Endothelial cell of umbilical vein (primary cell): ENCODE data around the gene CYTH1. TPM values are rescaled to one million over a fixed set of nuclear protein-coding genes. Genes with fewer than 3 reads are reported as not detected.

Experiments
- BruUV-seq: library from RNA; stranded (reverse); fragments of 400-500 nt; replicated peaks from 2 replicates; lab custom pipeline; 2021; lab: Mats Ljungman, UMichigan
- CTCF ChIA-PET: fragments of 300-600, 350-600 bp; sonication (Branson Sonifier 250); formaldehyde crosslinking; loops from one replicate; lab custom pipeline; 2021; ENCODE audit warnings: antibody characterized with exemption, inconsistent platforms; lab: Charles Lee
- POLR2A ChIA-PET: fragments of 300-600, 350-600 bp; sonication (Branson Sonifier 250); formaldehyde crosslinking; loops from one replicate; lab custom pipeline; 2021; ENCODE audit warnings: antibody characterized with exemption, inconsistent platforms; lab: Charles Lee
- DNase-seq: peaks from one replicate; pipeline ENCODE4 v3.0.0-alpha.2; 2011; ENCODE audit warnings: low read depth, low spot score
- FAIRE-seq: peaks from 2 replicates; lab custom pipeline; 2011; peaks lifted over from hg19 to GRCh38; lab: Jason Lieb, UNC
- H2AFZ ChIP-seq: 2 replicates; pipeline ENCODE4 v1.6.0; 2012; ENCODE audit warnings: low read depth, low read length, control low read depth, inconsistent platforms
- H3K27ac ChIP-seq: 2 replicates; pipeline ENCODE4 v1.5.1; 2011; ENCODE audit warnings: low read depth, mild to moderate bottlenecking, control low read depth, low read length, moderate library complexity; ENCODE audit not compliant: insufficient read depth
- H3K27me3 ChIP-seq, 2 experiments: 2 replicates each; pipeline versions ENCODE4 v1.6.0 to v1.6.1; 2011; ENCODE audit warnings: low read length in 2 of 2, mixed read lengths in 1 of 2; ENCODE audit not compliant: control insufficient read depth in 2 of 2, insufficient read depth in 2 of 2
- H3K36me3 ChIP-seq, 2 experiments: 2 replicates in 1 of 2; 3 replicates in 1 of 2; pipeline ENCODE4 v1.5.1; 2011; ENCODE audit warnings: low read length in 2 of 2, mild to moderate bottlenecking in 1 of 2, moderate library complexity in 1 of 2; ENCODE audit not compliant: control insufficient read depth in 2 of 2, insufficient read depth in 2 of 2; ENCODE audit errors: extremely low read depth in 1 of 2
- H3K4me1 ChIP-seq: 3 replicates; pipeline ENCODE4 v1.5.1; 2011; ENCODE audit warnings: mild to moderate bottlenecking, low read length; ENCODE audit not compliant: control insufficient read depth, insufficient read depth; ENCODE audit errors: extremely low read depth
- H3K4me2 ChIP-seq: 2 replicates; pipeline ENCODE4 v1.6.1; 2011; ENCODE audit warnings: low read length, control low read depth, mixed read lengths; ENCODE audit not compliant: insufficient read depth
- H3K4me3 ChIP-seq, 3 experiments: fragments of 200-600 bp in 1 of 3; sonication (generic), shearing (Covaris generic) in 1 of 3; replicated peaks in 1 of 3; 2 replicates each; pipeline ENCODE4 v1.5.1; 2011 to 2016; ENCODE audit warnings: control low read depth in 3 of 3, low read length in 3 of 3, mild to moderate bottlenecking in 2 of 3, inconsistent platforms in 1 of 3, low read depth in 1 of 3, moderate library complexity in 1 of 3; ENCODE audit not compliant: insufficient read depth in 1 of 3
- H3K79me2 ChIP-seq: 2 replicates; pipeline ENCODE4 v1.6.0; 2012; ENCODE audit warnings: low read length, inconsistent platforms; ENCODE audit not compliant: control insufficient read depth, insufficient read depth
- H3K9ac ChIP-seq: replicated peaks from 2 replicates; pipeline ENCODE3; 2011; ENCODE audit warnings: low read length, control low read depth; ENCODE audit not compliant: insufficient read depth; ENCODE audit errors: extremely low read depth
- H3K9me1 ChIP-seq: replicated peaks from 3 replicates; pipeline ENCODE4 v1.6.0; 2011; ENCODE audit warnings: mild to moderate bottlenecking, low read length; ENCODE audit not compliant: control insufficient read depth, insufficient read depth; ENCODE audit errors: extremely low read depth
- H3K9me3 ChIP-seq: replicated peaks from 2 replicates; pipeline ENCODE4 v1.5.1; 2012; ENCODE audit warnings: low read length, inconsistent platforms; ENCODE audit not compliant: control insufficient read depth, insufficient read depth
- H4K20me1 ChIP-seq: replicated peaks from 2 replicates; pipeline ENCODE3; 2011; ENCODE audit warnings: mild to moderate bottlenecking, low read length; ENCODE audit not compliant: control insufficient read depth, insufficient read depth; ENCODE audit errors: extremely low read depth
- EZH2 ChIP-seq: IDR thresholded peaks from 2 replicates; pipeline ENCODE4 v1.6.1; 2012; ENCODE audit warnings: borderline replicate concordance, low read depth, mild to moderate bottlenecking, moderate library complexity, low read length, inconsistent platforms; ENCODE audit not compliant: severe bottlenecking
- FOS ChIP-seq: IDR thresholded peaks from 2 replicates; pipeline ENCODE4 v1.6.1; 2011; ENCODE audit warnings: mild to moderate bottlenecking, low read length, moderate library complexity, borderline replicate concordance; ENCODE audit not compliant: insufficient read depth
- GATA2 ChIP-seq: IDR thresholded peaks from 2 replicates; pipeline ENCODE4 v1.7.0; 2011; ENCODE audit warnings: low read depth, mild to moderate bottlenecking, moderate library complexity, mixed read lengths, low read length; ENCODE audit not compliant: insufficient read length, insufficient read depth
- MYC ChIP-seq: IDR thresholded peaks from one replicate; pipeline ENCODE4 v1.6.1; 2011; ENCODE audit warnings: mild to moderate bottlenecking, low read depth, low read length
- POLR2A ChIP-seq: IDR thresholded peaks from 2 replicates; pipeline ENCODE4 v1.6.1; 2012; ENCODE audit warnings: low read depth, mild to moderate bottlenecking, control low read depth, low read length
- dilution Hi-C: fragments of 300-500 bp; cut with MboI; formaldehyde crosslinking; loops from one replicate; pipeline ENCODE4 v1.15.0; 2019; ENCODE audit warnings: low sequenced_read_pairs; ENCODE audit not compliant: extremely low pct_ligation_motif_present
- intact Hi-C: fragments of 100-400 bp; cut with micrococcal nuclease; formaldehyde crosslinking; loops from one replicate; pipeline ENCODE4 v1.10.0; 2022
- polyA plus RNA-seq, 4 experiments: library from polyadenylated mRNA; depleted of rRNA in 3 of 4; stranded (reverse) in 3 of 4; unstranded in 1 of 4; fragments of >200 nt; gene quantifications; 2 replicates each; pipeline versions ENCODE4 v1.2.1 to v1.2.3, GENCODE V29; 2011 to 2012; ENCODE audit warnings: missing spikeins in 1 of 4
- total RNA-seq: library from RNA; stranded (reverse); gene quantifications from 2 replicates; pipeline ENCODE4 v1.2.3, GENCODE V29; 2021
- TF ChIP-seq, protein P1 (sequence below): IDR thresholded peaks from 2 replicates; pipeline ENCODE4 v1.6.1; 2011; ENCODE audit not compliant: insufficient read depth, insufficient read length

The CYTH1 gene
- total and polyA plus RNA-seq, 2 donors (not counting 3 experiments of a cell fraction or from before 2014, with no cell fraction given): 35.9 to 49.9 TPM

DNA sequence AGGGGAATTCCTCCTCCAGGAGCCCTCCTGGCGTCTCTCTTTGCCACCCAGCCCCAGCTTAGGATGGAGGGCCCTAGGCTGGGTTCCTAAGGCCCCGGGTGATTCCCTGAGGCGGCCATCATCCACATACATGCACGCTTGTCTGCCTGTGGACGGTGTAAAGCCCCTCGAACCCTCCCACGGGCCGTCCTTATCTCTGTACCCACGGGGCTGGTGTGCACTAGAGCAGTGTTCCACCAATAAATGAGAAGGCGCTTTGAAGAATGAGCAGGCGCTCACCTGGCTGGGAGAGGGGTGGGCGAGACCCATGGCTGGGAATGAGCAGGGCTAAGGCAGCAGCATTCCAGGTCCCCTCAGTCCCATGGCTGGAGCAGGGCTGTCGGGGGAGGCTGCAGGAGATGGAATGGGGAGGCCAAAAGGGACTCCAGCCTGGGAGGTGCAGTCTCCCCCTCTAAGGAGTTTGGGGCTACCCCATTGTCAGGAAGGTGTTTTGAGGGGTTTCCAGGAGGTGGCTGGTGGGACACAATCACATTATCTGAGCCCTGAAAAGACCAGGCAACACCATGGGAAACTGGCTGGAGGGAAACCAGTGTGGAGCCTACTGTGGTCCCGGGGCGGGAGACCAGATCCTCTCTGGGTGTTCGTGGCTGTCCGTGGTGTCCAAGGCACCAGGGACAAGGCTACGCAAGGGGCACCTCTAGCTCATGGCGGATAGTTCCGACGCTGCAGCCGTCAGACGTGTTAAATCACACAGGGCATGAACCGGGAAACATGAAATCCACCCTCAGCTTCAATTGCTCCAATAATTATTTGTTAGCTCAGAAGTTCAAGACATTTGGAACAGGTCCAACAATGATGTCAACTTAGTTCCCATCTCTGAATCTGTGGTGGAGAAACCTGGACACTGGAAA lies 117.3 kb downstream of the CYTH1 start:
- dilution Hi-C loops (no loop called here), intact Hi-C loops (no loop called here)
- BruUV-seq: no TSS peak
- H3K79me2 ChIP-seq: no peaks in the 10 kb centered on the region
- H3K27me3 ChIP-seq: peaks cover 0 to 7% of the 10 kb centered on the region in 2 experiments
- DNase-seq: peak; percentile 73
- H3K9me1 ChIP-seq: no peaks in the 10 kb centered on the region
- peaks cover 24% of the 10 kb centered on the region for H3K4me1 ChIP-seq
- peak overlapping the region; percentile 84 for H3K27ac ChIP-seq
- CTCF ChIA-PET: interaction anchor here (0.9 to 2.1 kb wide), 5 partner anchors 11 to 168 kb away, joined by 3 to 11 read pairs (median 4); no protein-coding TSS in a partner anchor
- no peaks in the 10 kb centered on the region for H3K36me3 ChIP-seq
- no peak for FAIRE-seq
- H3K4me3 ChIP-seq: no peak overlapping the region
- TF ChIP-seq GATA2: no peak
- no peak for TF ChIP-seq MYC
- no peak for TF ChIP-seq POLR2A
- TF ChIP-seq FOS: no peak
- no peak for TF ChIP-seq EZH2
- TF ChIP-seq, protein P1, sequence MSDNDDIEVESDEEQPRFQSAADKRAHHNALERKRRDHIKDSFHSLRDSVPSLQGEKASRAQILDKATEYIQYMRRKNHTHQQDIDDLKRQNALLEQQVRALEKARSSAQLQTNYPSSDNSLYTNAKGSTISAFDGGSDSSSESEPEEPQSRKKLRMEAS: no peak
- no peaks in the 10 kb centered on the region for H3K9me3 ChIP-seq
- H3K9ac ChIP-seq: peak overlapping the region; percentile 46
- peak overlapping the region; percentile 45 for H2AFZ ChIP-seq
- peak overlapping the region; percentile 66 for H3K4me2 ChIP-seq
- POLR2A ChIA-PET: no interaction called here
- H4K20me1 ChIP-seq: no peaks in the 10 kb centered on the region
